GM21528 (cell line): ENCODE results near the gene CLDN14.

Source experiments
- ATAC-seq: cut with Tn5 transposase; IDR thresholded peaks from one replicate; pipeline ENCODE4 v1.9.1; 2021; ENCODE audit warnings: mild to moderate bottlenecking, moderate library complexity; ENCODE audit not compliant: unreplicated experiment, low FRiP score

Gene CLDN14

GRCh38 chr21:36504067-36505058 is 24.4 kb upstream of the CLDN14 start:
- no peak for ATAC-seq

GRCh38 chr21:36502365-36502764 is 22.4 kb upstream of the CLDN14 start:
- ATAC-seq = no peak

- no peak for ATAC-seq
Measured at GRCh38 chr21:36501589-36501892, 21.6 kb upstream of the CLDN14 start.

- no peak for ATAC-seq
Measured at GRCh38 chr21:36499578-36500471, 19.9 kb upstream of the CLDN14 start.

GRCh38 chr21:36494557-36494956 is 14.6 kb upstream of the CLDN14 start:
- no peak for ATAC-seq

- no peak for ATAC-seq
Measured at GRCh38 chr21:36491209-36491910, 11.4 kb upstream of the CLDN14 start.

GRCh38 chr21:36489776-36490165 is 9.8 kb upstream of the CLDN14 start:
- no peak for ATAC-seq

- no peak for ATAC-seq
Measured at GRCh38 chr21:36489103-36489775, 9.3 kb upstream of the CLDN14 start.

GRCh38 chr21:36487641-36488307 is 7.9 kb upstream of the CLDN14 start:
- ATAC-seq = no peak

GRCh38 chr21:36486246-36486645 is 6.3 kb upstream of the CLDN14 start:
- no peak for ATAC-seq

- ATAC-seq = no peak
Measured at GRCh38 chr21:36485476-36485875, 5.6 kb upstream of the CLDN14 start.

- no peak for ATAC-seq
Measured at GRCh38 chr21:36483095-36483494, 3.2 kb upstream of the CLDN14 start.

- ATAC-seq = no peak
Measured at GRCh38 chr21:36482673-36483072, 2.8 kb upstream of the CLDN14 start.

GRCh38 chr21:36482181-36482580 is 2.3 kb upstream of the CLDN14 start:
- no peak for ATAC-seq

GRCh38 chr21:36481639-36482038 is 1.7 kb upstream of the CLDN14 start:
- ATAC-seq = no peak

- no peak for ATAC-seq
Measured at GRCh38 chr21:36480618-36481017, 696 bp upstream of the CLDN14 start.

GRCh38 chr21:36478941-36479340 is 981 bp downstream of the CLDN14 start:
- no peak for ATAC-seq

- ATAC-seq = no peak
Measured at GRCh38 chr21:36478207-36478701, 1.7 kb downstream of the CLDN14 start.

- no peak for ATAC-seq
Measured at GRCh38 chr21:36477559-36477958, 2.4 kb downstream of the CLDN14 start.

GRCh38 chr21:36477001-36477400 is 2.9 kb downstream of the CLDN14 start:
- ATAC-seq = no peak
